ENCODE data around the gene KCNAB2. TPM values are rescaled to one million over a fixed set of nuclear protein-coding genes. Genes with fewer than 3 reads are reported as not detected.

Gene KCNAB2
- total and polyA plus RNA-seq, 2 experiments from 2014 or later, result 3.9 to 4.8 TPM

- WGBS, 2 experiments (ENCODE audit: low coverage in 1 of 2, low lambda C conversion rate in 2 of 2, missing lambda C conversion rate in 2 of 2), result 77 to 78% methylated on average over 17 of the region's 17 CpGs
- Histone ChIP-seq H2AFZ (no peak overlapping the region), H3K4me2 (ENCODE audit: unreplicated experiment) (no peak overlapping the region), H3K27ac (no peak overlapping the region), H3K9ac (no peak overlapping the region), H3K4me1 (ENCODE audit: insufficient read depth) (0 out of 2 replicates have a peak, but pooled peaks cover 10% of the 10 kb centered on the region), H3K9me2 (ENCODE audit: insufficient read depth) (no peaks in the 10 kb centered on the region), H4K20me1 (ENCODE audit: insufficient read depth) (no peaks in the 10 kb centered on the region), H3K4me3 (no peak overlapping the region), H3F3A (ENCODE audit: insufficient read depth) (no peaks in the 10 kb centered on the region), H3K9me3 (ENCODE audit: low read depth) (no peaks in the 10 kb centered on the region), H3K27me3 (replicated peaks; ENCODE audit: insufficient read depth) (no peaks in the 10 kb centered on the region), H3K79me2 (ENCODE audit: insufficient read depth) (no peaks in the 10 kb centered on the region), H3K36me3 (ENCODE audit: low read depth) (no peaks in the 10 kb centered on the region)
- DNase-seq, result no peak
- in situ Hi-C loops (cut with MboI), result no loop called here
- no peak for TF ChIP-seq EZH2phosphoT487 (IDR thresholded peaks at IDR 0.05; ENCODE audit: insufficient read depth, low read depth)
- TF ChIP-seq EZH2 (IDR thresholded peaks at IDR 0.05; ENCODE audit: insufficient read depth, poor library complexity, severe bottlenecking), result no peak
Measured at GRCh38 chr1:6121651-6122370, 76.1 kb downstream of the KCNAB2 start.

GRCh38 chr1:6123083-6123482 is 77.4 kb downstream of the KCNAB2 start:
- no peak overlapping the region for H3K4me3 ChIP-seq
- H3K27ac ChIP-seq, result no peak overlapping the region
- no peaks in the 10 kb centered on the region for H3K9me3 ChIP-seq (ENCODE audit: low read depth)
- H2AFZ ChIP-seq, result no peak overlapping the region
- in situ Hi-C loops (cut with MboI), result no loop called here
- DNase-seq, result no peak
- no peak overlapping the region for H3K4me2 ChIP-seq (ENCODE audit: unreplicated experiment)
- no peak overlapping the region for H3K9ac ChIP-seq
- 69 to 70% methylated on average over 7 of the region's 7 CpGs for WGBS, 2 experiments (ENCODE audit: low coverage in 1 of 2, low lambda C conversion rate in 2 of 2, missing lambda C conversion rate in 2 of 2)
- no peaks in the 10 kb centered on the region for H3K27me3 ChIP-seq (replicated peaks; ENCODE audit: insufficient read depth)
- H3K9me2 ChIP-seq (ENCODE audit: insufficient read depth), result no peaks in the 10 kb centered on the region
- H4K20me1 ChIP-seq (ENCODE audit: insufficient read depth), result no peaks in the 10 kb centered on the region
- TF ChIP-seq EZH2phosphoT487 (IDR thresholded peaks at IDR 0.05; ENCODE audit: insufficient read depth, low read depth) (no peak), EZH2 (IDR thresholded peaks at IDR 0.05; ENCODE audit: insufficient read depth, poor library complexity, severe bottlenecking) (no peak)
- H3F3A ChIP-seq (ENCODE audit: insufficient read depth), result no peaks in the 10 kb centered on the region
- no peaks in the 10 kb centered on the region for H3K36me3 ChIP-seq (ENCODE audit: low read depth)
- no peaks in the 10 kb centered on the region for H3K79me2 ChIP-seq (ENCODE audit: insufficient read depth)
- H3K4me1 ChIP-seq (ENCODE audit: insufficient read depth), result 0 out of 2 replicates have a peak, but pooled peaks cover 9% of the 10 kb centered on the region

GRCh38 chr1:6123816-6124215 is 78.1 kb downstream of the KCNAB2 start:
- Histone ChIP-seq H3K27me3 (replicated peaks; ENCODE audit: insufficient read depth) (no peaks in the 10 kb centered on the region), H2AFZ (no peak overlapping the region), H3K9ac (no peak overlapping the region), H3K36me3 (ENCODE audit: low read depth) (no peaks in the 10 kb centered on the region), H3K4me1 (ENCODE audit: insufficient read depth) (0 out of 2 replicates have a peak, but pooled peaks cover 2% of the 10 kb centered on the region), H3K4me3 (no peak overlapping the region), H3F3A (ENCODE audit: insufficient read depth) (no peaks in the 10 kb centered on the region), H3K4me2 (ENCODE audit: unreplicated experiment) (no peak overlapping the region), H3K27ac (no peak overlapping the region), H4K20me1 (ENCODE audit: insufficient read depth) (no peaks in the 10 kb centered on the region), H3K9me2 (ENCODE audit: insufficient read depth) (no peaks in the 10 kb centered on the region), H3K79me2 (ENCODE audit: insufficient read depth) (no peaks in the 10 kb centered on the region), H3K9me3 (ENCODE audit: low read depth) (no peaks in the 10 kb centered on the region)
- TF ChIP-seq EZH2phosphoT487 (IDR thresholded peaks at IDR 0.05; ENCODE audit: insufficient read depth, low read depth), result no peak
- TF ChIP-seq EZH2 (IDR thresholded peaks at IDR 0.05; ENCODE audit: insufficient read depth, poor library complexity, severe bottlenecking), result no peak
- in situ Hi-C loops (cut with MboI), result no loop called here
- DNase-seq, result no peak
- WGBS, 2 experiments (ENCODE audit: low coverage in 1 of 2, low lambda C conversion rate in 2 of 2, missing lambda C conversion rate in 2 of 2), result 74 to 81% methylated on average over 9 to 10 of the region's 10 CpGs

- in situ Hi-C loops (cut with MboI), result no loop called here
- no peaks in the 10 kb centered on the region for H3K36me3 ChIP-seq (ENCODE audit: low read depth)
- WGBS, 2 experiments (ENCODE audit: low coverage in 1 of 2, low lambda C conversion rate in 2 of 2, missing lambda C conversion rate in 2 of 2), result 85 to 90% methylated on average over 10 to 12 of the region's 12 CpGs
Measured at GRCh38 chr1:6124341-6124740, 78.7 kb downstream of the KCNAB2 start.

More at GRCh38 chr1:6124341-6124740, 78.7 kb downstream of the KCNAB2 start:
- Histone ChIP-seq H3K4me3 (no peak overlapping the region), H3K4me1 (ENCODE audit: insufficient read depth) (no peaks in the 10 kb centered on the region), H3K27ac (no peak overlapping the region), H3K9ac (no peak overlapping the region), H3K4me2 (ENCODE audit: unreplicated experiment) (no peak overlapping the region), H3K9me3 (ENCODE audit: low read depth) (no peaks in the 10 kb centered on the region), H3K27me3 (replicated peaks; ENCODE audit: insufficient read depth) (no peaks in the 10 kb centered on the region), H2AFZ (no peak overlapping the region), H3K9me2 (ENCODE audit: insufficient read depth) (no peaks in the 10 kb centered on the region), H4K20me1 (ENCODE audit: insufficient read depth) (no peaks in the 10 kb centered on the region), H3F3A (ENCODE audit: insufficient read depth) (no peaks in the 10 kb centered on the region), H3K79me2 (ENCODE audit: insufficient read depth) (no peaks in the 10 kb centered on the region)
- no peak for DNase-seq
- TF ChIP-seq EZH2 (IDR thresholded peaks at IDR 0.05; ENCODE audit: insufficient read depth, poor library complexity, severe bottlenecking) (no peak), EZH2phosphoT487 (IDR thresholded peaks at IDR 0.05; ENCODE audit: insufficient read depth, low read depth) (no peak)

Data from GM23248 (cell line).